Astrocyte (in vitro differentiated cells and primary cell): ENCODE results near the gene MRRF. TPM values are rescaled to one million over a fixed set of nuclear protein-coding genes. Genes with fewer than 3 reads are reported as not detected.
A peak's percentile ranks its signal among the peaks of the same experiment; 100 is the strongest.
"Not testable (repeated sequence)": the region's sequence is repeated elsewhere in the genome, so short reads cannot be mapped to it uniquely, and the experiment has no call there.

Experiments used
- DNase-seq: peaks from one replicate; pipeline ENCODE4 v3.0.0-alpha.2; 2010; ENCODE audit warnings: low read depth
- FAIRE-seq: peaks from 2 replicates; lab custom pipeline; 2011; peaks lifted over from hg19 to GRCh38; lab: Jason Lieb, UNC
- H2AFZ ChIP-seq: 2 replicates; pipeline ENCODE4 v1.6.0; 2012; ENCODE audit warnings: low read depth, low read length, inconsistent platforms
- H3K27ac ChIP-seq: 2 replicates; pipeline ENCODE4 v1.5.1; 2011; ENCODE audit warnings: low read depth, low read length, inconsistent platforms
- H3K27me3 ChIP-seq: 2 replicates; pipeline ENCODE4 v1.6.0; 2011; ENCODE audit warnings: low read length, inconsistent platforms; ENCODE audit not compliant: insufficient read depth
- H3K36me3 ChIP-seq: 2 replicates; pipeline ENCODE4 v1.5.1; 2011; ENCODE audit warnings: low read length, inconsistent platforms; ENCODE audit not compliant: insufficient read depth
- H3K4me1 ChIP-seq: 2 replicates; pipeline ENCODE4 v1.5.1; 2011; ENCODE audit warnings: low read length, inconsistent platforms; ENCODE audit not compliant: insufficient read depth
- H3K4me2 ChIP-seq: 2 replicates; pipeline ENCODE4 v1.6.0; 2012; ENCODE audit warnings: low read length, inconsistent platforms
- H3K4me3 ChIP-seq: 2 replicates; pipeline ENCODE4 v1.5.1; 2011; ENCODE audit warnings: low read depth, mild to moderate bottlenecking, low read length, inconsistent platforms; ENCODE audit not compliant: insufficient read depth
- H3K79me2 ChIP-seq: 2 replicates; pipeline ENCODE4 v1.6.0; 2012; ENCODE audit warnings: mild to moderate bottlenecking, low read length, inconsistent platforms; ENCODE audit not compliant: insufficient read depth
- H3K9ac ChIP-seq: 2 replicates; pipeline ENCODE4 v1.6.0; 2012; ENCODE audit warnings: mild to moderate bottlenecking, low read length, inconsistent platforms
- H3K9me3 ChIP-seq: 2 replicates; pipeline ENCODE4 v1.5.1; 2012; ENCODE audit warnings: low read depth, mild to moderate bottlenecking, low read length, inconsistent platforms; ENCODE audit not compliant: insufficient read depth
- H4K20me1 ChIP-seq: 2 replicates; pipeline ENCODE4 v1.6.0; 2012; ENCODE audit warnings: low read length, inconsistent platforms; ENCODE audit not compliant: insufficient read depth
- H3K27ac Mint-ChIP-seq: one replicate; pipeline ENCODE4 v1.8.0; 2021; ENCODE audit warnings: mild to moderate bottlenecking, mixed read lengths; ENCODE audit not compliant: unreplicated experiment
- H3K27me3 Mint-ChIP-seq: one replicate; pipeline ENCODE4 v1.8.0; 2021; ENCODE audit warnings: low read depth, mixed read lengths; ENCODE audit not compliant: unreplicated experiment
- H3K36me3 Mint-ChIP-seq: one replicate; pipeline ENCODE4 v1.8.0; 2021; ENCODE audit warnings: low read depth, mixed read lengths; ENCODE audit not compliant: unreplicated experiment
- H3K4me1 Mint-ChIP-seq: one replicate; pipeline ENCODE4 v1.8.0; 2021; ENCODE audit warnings: low read depth, mixed read lengths; ENCODE audit not compliant: unreplicated experiment
- H3K4me3 Mint-ChIP-seq: one replicate; pipeline ENCODE4 v1.8.0; 2021; ENCODE audit warnings: mild to moderate bottlenecking, moderate library complexity, mixed read lengths; ENCODE audit not compliant: unreplicated experiment
- H3K9me3 Mint-ChIP-seq: one replicate; pipeline ENCODE4 v1.8.0; 2021; ENCODE audit warnings: mild to moderate bottlenecking, mixed read lengths; ENCODE audit not compliant: unreplicated experiment
- CTCF ChIP-seq: IDR thresholded peaks from 2 replicates; pipeline ENCODE4 v1.5.1; 2011; ENCODE audit warnings: low read depth, mild to moderate bottlenecking, inconsistent platforms, low read length, moderate library complexity; ENCODE audit not compliant: insufficient read depth
- EZH2 ChIP-seq: IDR thresholded peaks from 2 replicates; pipeline ENCODE4 v1.6.1; 2012; ENCODE audit warnings: mild to moderate bottlenecking, low read length, inconsistent platforms; ENCODE audit not compliant: insufficient read depth
- total RNA-seq: library from RNA; stranded (reverse); gene quantifications from 2 replicates; pipeline ENCODE4 v1.2.1, GENCODE V29; 2021

The MRRF gene
- total RNA-seq, 1 donor from 2014 or later = 24.0 TPM

GRCh38 chr9:122360891-122361290, 96.2 kb downstream of the MRRF start:
- Mint-ChIP-seq H3K4me3 (no peak overlapping the region), H3K9me3 (peaks cover 12% of the 10 kb centered on the region), H3K27me3 (peaks cover 32% of the 10 kb centered on the region), H3K4me1 (peaks cover 20% of the 10 kb centered on the region), H3K36me3 (no peaks in the 10 kb centered on the region), H3K27ac (no peak overlapping the region)
- Histone ChIP-seq H3K9ac (no peak overlapping the region), H4K20me1 (no peaks in the 10 kb centered on the region), H3K9me3 (no peaks in the 10 kb centered on the region), H3K4me1 (peaks cover 9% of the 10 kb centered on the region), H2AFZ (no peak overlapping the region), H3K79me2 (no peaks in the 10 kb centered on the region), H3K27me3 (peaks cover 3% of the 10 kb centered on the region), H3K27ac (no peak overlapping the region), H3K36me3 (no peaks in the 10 kb centered on the region), H3K4me3 (no peak overlapping the region), H3K4me2 (peak overlapping the region; percentile 35)
- FAIRE-seq = no peak
- peak; percentile 37 for DNase-seq
- TF ChIP-seq EZH2 = no peak
- no peak for TF ChIP-seq CTCF

- not testable (repeated sequence) for H3K27ac ChIP-seq, DNase-seq, H3K4me3 ChIP-seq, H3K79me2 ChIP-seq, H4K20me1 ChIP-seq, H3K9me3 Mint-ChIP-seq, H3K4me1 ChIP-seq, H3K36me3 Mint-ChIP-seq, H3K27ac Mint-ChIP-seq, H3K9me3 ChIP-seq, H2AFZ ChIP-seq, H3K4me2 ChIP-seq, H3K27me3 ChIP-seq, H3K4me3 Mint-ChIP-seq, FAIRE-seq, H3K36me3 ChIP-seq, H3K9ac ChIP-seq
- peaks cover 20% of the 10 kb centered on the region for H3K4me1 Mint-ChIP-seq
- peaks cover 40% of the 10 kb centered on the region for H3K27me3 Mint-ChIP-seq
Observed at GRCh38 chr9:122363131-122363530, 98.4 kb downstream of the MRRF start.

- DNase-seq (no peak), FAIRE-seq (no peak)
- Histone ChIP-seq H3K27me3 (peaks cover 3% of the 10 kb centered on the region), H3K9me3 (no peaks in the 10 kb centered on the region), H3K27ac (no peak overlapping the region), H2AFZ (no peak overlapping the region), H4K20me1 (no peaks in the 10 kb centered on the region), H3K4me2 (no peak overlapping the region), H3K4me1 (peaks cover 9% of the 10 kb centered on the region), H3K4me3 (no peak overlapping the region), H3K36me3 (no peaks in the 10 kb centered on the region), H3K9ac (no peak overlapping the region), H3K79me2 (no peaks in the 10 kb centered on the region)
- no peak overlapping the region for H3K4me3 Mint-ChIP-seq
- H3K36me3 Mint-ChIP-seq = peaks cover 2% of the 10 kb centered on the region
- H3K4me1 Mint-ChIP-seq = peaks cover 20% of the 10 kb centered on the region
- peaks cover 48% of the 10 kb centered on the region for H3K27me3 Mint-ChIP-seq
- H3K27ac Mint-ChIP-seq = no peak overlapping the region
- TF ChIP-seq EZH2 = no peak
- TF ChIP-seq CTCF = no peak
- H3K9me3 Mint-ChIP-seq = peaks cover 13% of the 10 kb centered on the region
Observed at GRCh38 chr9:122364117-122364782, 99.6 kb downstream of the MRRF start.
